GM19025 (cell line): Measurements from ENCODE around the gene GLIPR1L2.

ENCODE experiments used
- ATAC-seq: cut with Tn5 transposase; IDR thresholded peaks from one replicate; pipeline ENCODE4 v1.9.1; 2021; ENCODE audit warnings: mild to moderate bottlenecking, low read depth, moderate library complexity; ENCODE audit not compliant: unreplicated experiment

Gene GLIPR1L2

DNA sequence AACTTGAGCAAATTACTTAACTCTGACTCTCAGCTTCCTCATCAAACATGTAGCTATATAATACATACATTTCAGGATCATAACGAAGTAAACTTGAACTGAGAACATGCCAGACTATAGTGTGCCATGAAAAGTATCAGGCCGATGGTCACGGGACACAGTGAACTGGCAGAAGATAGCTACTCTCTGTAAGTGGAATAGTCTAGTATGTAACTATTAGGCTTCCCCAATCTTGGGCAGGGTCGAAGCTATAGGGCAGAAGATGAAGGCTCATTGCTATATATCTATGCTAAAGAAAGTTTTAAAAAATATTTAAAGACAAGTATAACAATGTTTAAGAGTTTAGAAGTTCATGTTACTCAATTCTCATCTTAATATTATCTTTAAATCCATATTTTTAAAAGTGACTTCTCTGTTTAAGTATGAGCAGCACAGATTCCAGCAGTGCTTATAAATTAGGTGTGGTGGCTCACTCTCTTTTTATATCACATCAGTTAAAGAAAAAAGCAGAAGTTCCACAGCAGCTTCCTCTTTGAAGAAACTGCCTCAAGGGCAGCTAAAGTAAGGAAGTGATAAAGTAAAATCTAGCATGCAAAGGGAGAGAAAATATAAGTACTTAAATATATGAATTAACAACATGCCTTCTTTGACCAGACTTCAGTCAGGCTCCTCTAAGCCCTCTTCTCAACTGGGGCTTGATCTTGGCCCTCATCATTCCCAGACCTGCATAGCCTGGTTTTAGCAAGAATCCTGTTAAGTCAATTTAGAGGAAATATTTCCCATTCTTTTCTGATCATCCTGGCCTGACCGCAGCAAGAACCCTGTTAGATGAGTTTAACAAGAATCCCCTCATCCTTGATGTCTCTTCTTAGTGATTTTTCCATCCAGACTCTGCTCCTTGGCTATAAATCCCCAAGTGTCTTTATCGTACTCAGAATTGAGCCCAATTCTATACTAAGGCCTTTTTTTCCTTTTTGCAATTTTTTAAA is 81.3 kb downstream of the GLIPR1L2 start:
- no peak for ATAC-seq

DNA sequence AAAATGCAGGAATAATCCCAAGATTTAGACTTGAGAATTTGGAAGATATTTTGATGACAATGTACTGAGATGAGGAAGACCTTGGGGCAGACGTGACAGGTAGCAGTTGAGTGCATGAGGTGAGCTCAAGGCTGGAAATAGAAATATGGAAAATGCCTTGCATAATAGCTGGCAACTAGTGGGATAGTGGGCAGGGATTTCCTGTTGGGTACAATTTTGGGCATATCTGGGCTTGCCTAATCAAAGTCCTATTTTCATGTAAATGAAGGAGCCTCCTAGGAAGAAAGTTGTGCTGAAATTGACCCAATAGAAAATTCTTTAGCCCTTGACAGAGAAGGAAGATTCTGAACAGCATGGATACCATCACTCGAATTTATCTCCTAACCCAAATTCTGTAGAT is 83.2 kb downstream of the GLIPR1L2 start:
- no peak for ATAC-seq

GRCh38 chr12:75476071-75476470 is 85.2 kb downstream of the GLIPR1L2 start:
- ATAC-seq = no peak

DNA sequence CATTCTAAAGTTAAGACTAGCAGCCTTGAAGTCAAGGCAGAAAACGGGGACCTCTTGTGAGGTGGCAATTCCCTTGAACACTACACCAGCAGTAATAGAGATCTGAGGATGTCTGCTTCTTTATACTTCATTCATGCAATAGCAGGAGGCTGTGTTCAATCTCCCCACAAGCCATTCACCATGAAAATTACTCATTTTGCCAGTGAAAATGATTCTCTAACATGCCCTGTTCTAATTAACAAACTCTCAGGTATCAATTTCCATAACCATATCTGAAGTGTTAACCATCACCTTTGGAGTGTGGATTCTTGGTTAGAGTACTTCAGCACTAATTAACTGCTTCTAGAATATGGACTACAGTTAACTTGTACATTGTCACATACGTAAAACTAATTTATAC is 86.2 kb downstream of the GLIPR1L2 start:
- no peak for ATAC-seq

- no peak for ATAC-seq
Observed at GRCh38 chr12:75478116-75478794, 87.4 kb downstream of the GLIPR1L2 start.

DNA sequence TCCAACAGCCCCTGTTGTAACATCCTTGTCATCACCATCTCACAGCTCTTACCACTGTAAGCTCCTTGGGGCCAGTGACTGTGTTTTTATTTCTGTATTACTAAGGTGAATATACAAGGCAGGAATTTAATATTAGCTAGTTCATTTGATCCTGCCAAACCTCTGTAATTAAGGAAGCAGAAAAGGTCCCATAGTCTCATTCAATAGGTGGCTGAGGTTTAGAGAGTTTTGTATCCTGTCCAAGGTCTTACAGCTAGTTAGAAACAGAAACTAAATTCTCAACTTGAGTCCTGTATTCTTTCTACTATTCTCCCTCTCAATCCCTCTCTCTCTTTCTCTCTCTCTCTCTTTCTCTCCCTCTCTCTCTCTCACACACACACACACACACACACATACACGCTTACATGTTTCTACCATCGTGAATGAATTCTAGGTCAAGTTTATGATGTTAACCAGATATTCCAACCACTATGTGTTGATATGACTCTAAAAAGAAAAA is 89.1 kb downstream of the GLIPR1L2 start:
- ATAC-seq = peak; percentile 26

- ATAC-seq = peak; percentile 79
Observed at GRCh38 chr12:75480469-75480949, 89.6 kb downstream of the GLIPR1L2 start, which contains the start of gene GLIPR1. GLIPR1 (plus strand) TSS chr12:75480755; CDS start chr12:75480881, 126 bp downstream.

DNA sequence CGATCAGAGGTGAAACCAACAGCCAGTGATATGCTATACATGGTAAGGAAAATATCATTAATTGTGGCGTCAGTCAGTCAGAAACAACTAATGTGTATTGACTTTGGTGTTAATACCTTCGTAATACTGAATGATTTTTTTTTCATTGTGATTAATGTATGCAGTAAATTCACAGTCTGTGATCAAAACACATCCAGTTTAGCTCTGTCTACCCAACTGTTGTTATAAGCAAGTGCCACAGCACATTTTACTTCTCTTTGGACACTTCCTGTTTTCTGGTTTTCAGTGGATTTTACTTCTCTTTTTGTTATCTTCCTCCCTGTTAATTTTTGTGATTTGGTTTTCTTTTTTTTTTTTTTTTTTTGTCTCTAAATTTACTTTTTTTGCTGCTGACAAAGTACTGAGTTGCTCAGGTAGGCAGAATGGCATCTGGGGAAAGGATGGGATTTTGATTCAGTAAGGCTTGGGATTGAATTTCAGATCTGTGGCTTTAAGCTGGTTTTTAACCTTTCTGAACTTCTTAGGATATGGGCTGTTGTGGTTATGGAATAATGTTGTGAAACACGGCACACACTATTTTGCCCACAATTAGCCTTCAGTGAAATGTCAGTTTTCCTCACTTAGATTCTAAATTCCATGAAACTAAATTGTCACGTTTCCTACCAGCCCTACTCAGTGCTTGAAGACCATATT is 90.3 kb downstream of the GLIPR1L2 start:
- peak; percentile 16 for ATAC-seq

- no peak for ATAC-seq
Observed at GRCh38 chr12:75481774-75482173, 90.9 kb downstream of the GLIPR1L2 start.
